ENCODE results near the gene PAPOLA.

GRCh38 chr14:96484399-96484798 is 17.8 kb upstream of the PAPOLA start:
- TF ChIP-seq CTCF (conservative IDR thresholded peaks at IDR 0.05): no peak
- TF ChIP-seq ZFX (IDR thresholded peaks at IDR 0.05): no peak

Data from C4-2B (cell line).